ENCODE measurements around the gene MRAP2. TPM values are rescaled to one million over a fixed set of nuclear protein-coding genes. Genes with fewer than 3 reads are reported as not detected.

Gene MRAP2
- total RNA-seq, 1 donor: 5.8 TPM

- H3K4me3 ChIP-seq (ENCODE audit: low read depth, low read length): no peak overlapping the region
- no peak for TF ChIP-seq CTCF (IDR thresholded peaks at IDR 0.05; ENCODE audit: insufficient read depth, low read length)
- no peak for DNase-seq (ENCODE audit: low read depth)
Measured at GRCh38 chr6:84086056-84086455, 52.5 kb downstream of the MRAP2 start.

- no peak for TF ChIP-seq CTCF (IDR thresholded peaks at IDR 0.05; ENCODE audit: insufficient read depth, low read length)
Measured at GRCh38 chr6:84086545-84087429, 53.2 kb downstream of the MRAP2 start.

DNA sequence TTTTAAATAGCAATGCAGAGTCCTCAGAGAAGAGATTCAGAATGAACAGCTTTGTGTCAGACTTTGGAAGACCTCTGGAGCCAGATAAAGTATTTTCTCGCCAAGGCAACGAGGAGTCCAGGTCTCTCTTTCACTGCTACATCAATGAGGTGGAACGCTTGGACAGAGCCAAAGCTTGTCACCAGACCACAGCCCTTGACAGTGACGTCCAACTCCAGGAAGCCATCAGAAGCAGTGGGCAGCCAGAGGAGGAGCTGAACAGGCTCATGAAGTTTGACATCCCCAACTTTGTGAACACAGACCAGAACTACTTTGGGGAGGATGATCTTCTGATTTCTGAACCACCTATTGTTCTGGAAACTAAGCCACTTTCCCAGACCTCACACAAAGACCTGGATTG is 55.5 kb downstream of the MRAP2 start:
- TF ChIP-seq CTCF (IDR thresholded peaks at IDR 0.05; ENCODE audit: insufficient read depth, low read length): no peak
- DNase-seq (ENCODE audit: low read depth): no peak
- no peak overlapping the region for H3K4me3 ChIP-seq (ENCODE audit: low read depth, low read length)

More at GRCh38 chr6:84086545-84087429, 53.2 kb downstream of the MRAP2 start:
- H3K4me3 ChIP-seq (ENCODE audit: low read depth, low read length): no peak overlapping the region
- DNase-seq (ENCODE audit: low read depth): no peak

DNA sequence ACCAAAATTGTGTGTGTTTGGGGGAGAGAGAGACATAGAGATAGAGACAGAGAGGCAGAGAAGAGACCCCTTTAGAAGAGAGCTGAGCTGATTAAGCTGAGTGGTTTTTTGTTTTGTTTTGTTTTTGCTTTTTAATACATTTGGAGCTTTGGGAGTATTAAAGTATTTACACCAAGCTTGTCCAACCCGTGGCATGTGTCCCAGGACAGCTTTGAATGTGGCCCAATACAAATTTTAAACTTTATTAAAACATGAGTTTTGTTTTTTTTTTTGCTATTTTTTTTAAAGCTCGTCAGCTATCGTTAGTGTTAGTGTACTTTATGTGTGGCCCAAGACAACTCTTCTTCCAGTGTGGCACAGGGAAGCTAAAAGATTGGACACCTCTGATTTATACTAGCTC is 56.0 kb downstream of the MRAP2 start:
- no peak for TF ChIP-seq CTCF (IDR thresholded peaks at IDR 0.05; ENCODE audit: insufficient read depth, low read length)
- H3K4me3 ChIP-seq (ENCODE audit: low read depth, low read length): no peak overlapping the region
- DNase-seq (ENCODE audit: low read depth): no peak

DNA sequence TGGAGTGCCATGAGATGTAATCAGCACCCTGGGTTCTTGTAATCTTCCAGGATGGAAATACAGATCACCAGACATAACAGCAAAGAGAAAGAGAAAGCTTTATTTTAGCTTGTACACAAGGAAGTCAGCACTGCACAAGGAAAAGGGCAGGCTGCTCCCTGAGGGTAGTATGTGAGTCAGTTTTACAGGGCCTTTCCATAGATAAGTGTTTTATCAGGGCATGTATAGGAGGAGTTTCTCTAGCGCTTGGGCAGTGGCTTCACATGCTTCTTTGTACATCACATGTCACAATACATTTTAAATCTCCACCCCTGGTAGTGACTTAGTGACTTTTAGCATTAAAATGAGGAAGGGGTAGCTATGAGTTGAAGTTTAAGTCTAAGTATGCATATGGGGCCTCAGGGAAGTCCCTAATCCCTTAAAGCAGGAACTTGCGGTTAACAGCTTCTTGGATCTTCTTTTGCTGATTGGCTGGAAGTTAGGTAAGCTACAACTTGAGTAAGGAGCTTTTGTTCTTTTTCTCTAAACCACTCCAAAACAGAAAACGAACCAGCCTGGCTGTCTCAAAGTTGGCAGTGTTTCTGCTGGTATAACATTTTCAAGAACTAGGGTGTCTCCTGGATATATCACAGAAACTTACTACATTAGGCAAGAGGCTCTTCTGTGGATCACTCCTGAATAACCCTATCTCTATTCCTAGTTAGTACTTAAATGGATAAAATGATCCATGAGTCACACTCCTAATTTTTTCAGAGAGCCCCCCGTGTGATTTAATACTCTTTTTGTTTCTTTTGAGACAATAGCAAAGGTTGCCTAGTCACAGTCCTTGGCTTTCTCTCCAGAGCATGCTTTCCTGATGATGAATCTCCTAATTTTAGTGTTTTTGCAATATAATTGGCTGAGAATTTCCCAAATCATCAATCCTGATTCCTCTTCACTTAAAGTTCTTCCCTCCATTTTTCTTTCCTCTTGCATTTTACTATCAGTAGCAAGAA is 60.2 kb downstream of the MRAP2 start:
- no peak for TF ChIP-seq CTCF (IDR thresholded peaks at IDR 0.05; ENCODE audit: insufficient read depth, low read length)
- no peak overlapping the region for H3K4me3 ChIP-seq (ENCODE audit: low read depth, low read length)
- DNase-seq (ENCODE audit: low read depth): peak; percentile 86

- no peak for DNase-seq (ENCODE audit: low read depth)
- H3K4me3 ChIP-seq (ENCODE audit: low read depth, low read length): no peak overlapping the region
- TF ChIP-seq CTCF (IDR thresholded peaks at IDR 0.05; ENCODE audit: insufficient read depth, low read length): no peak
Measured at GRCh38 chr6:84095156-84095555, 61.6 kb downstream of the MRAP2 start.

Measured in fibroblast of the aortic adventitia (primary cell).